Activated B cell treated with CpG ODN at 0.5 μM for 24 hours (primary cell): ENCODE results near the gene TRIM66. TPM values are rescaled to one million over a fixed set of nuclear protein-coding genes. Genes with fewer than 3 reads are reported as not detected.

Source experiments
- ATAC-seq: fragments of 200-7000 bp; cut with Tn5 transposase; one replicate; pipeline ENCODE4 v1.10.0; 2021; ENCODE audit warnings: low read depth, mild to moderate bottlenecking, moderate library complexity
- CTCF ChIA-PET: fragments of 350-600 bp; sonication (Branson Sonifier 250); formaldehyde crosslinking; loops from one replicate; lab custom pipeline; 2021; ENCODE audit warnings: antibody characterized with exemption; lab: Charles Lee
- POLR2A ChIA-PET: fragments of 350-600 bp; sonication (Branson Sonifier 250); formaldehyde crosslinking; loops from one replicate; lab custom pipeline; 2021; ENCODE audit warnings: antibody characterized with exemption; lab: Charles Lee
- DNase-seq: peaks from one replicate; pipeline ENCODE4 v3.0.0; 2022
- H3K27ac Mint-ChIP-seq: one replicate; pipeline ENCODE4 v1.8.0; 2020; ENCODE audit warnings: mixed read lengths
- H3K27me3 Mint-ChIP-seq: one replicate; pipeline ENCODE4 v1.8.0; 2021; ENCODE audit warnings: mixed read lengths
- H3K36me3 Mint-ChIP-seq: one replicate; pipeline ENCODE4 v1.8.0; 2021; ENCODE audit warnings: low read depth, mixed read lengths
- H3K4me1 Mint-ChIP-seq: one replicate; pipeline ENCODE4 v1.8.0; 2021; ENCODE audit warnings: mixed read lengths
- H3K4me3 Mint-ChIP-seq: one replicate; pipeline ENCODE4 v1.8.0; 2020; ENCODE audit warnings: mild to moderate bottlenecking, mixed read lengths
- H3K9me3 Mint-ChIP-seq: one replicate; pipeline ENCODE4 v1.8.0; 2020; ENCODE audit warnings: mixed read lengths
- intact Hi-C: fragments of 100-400 bp; cut with micrococcal nuclease; formaldehyde crosslinking; loops from one replicate; pipeline ENCODE4 v1.15.1; 2024
- total RNA-seq: library from RNA; stranded (reverse); gene quantifications from 2 replicates; pipeline ENCODE4 v1.2.3, GENCODE V29; 2022
- TF ChIP-seq, protein P1 (sequence below): fragments of 200-600 bp; IDR thresholded peaks from one replicate; pipeline ENCODE4 v1.8.0; 2022; ENCODE audit warnings: antibody characterized with exemption, mild to moderate bottlenecking

TRIM66 gene
- total RNA-seq, 1 donor from 2014 or later: 12.4 TPM

DNA sequence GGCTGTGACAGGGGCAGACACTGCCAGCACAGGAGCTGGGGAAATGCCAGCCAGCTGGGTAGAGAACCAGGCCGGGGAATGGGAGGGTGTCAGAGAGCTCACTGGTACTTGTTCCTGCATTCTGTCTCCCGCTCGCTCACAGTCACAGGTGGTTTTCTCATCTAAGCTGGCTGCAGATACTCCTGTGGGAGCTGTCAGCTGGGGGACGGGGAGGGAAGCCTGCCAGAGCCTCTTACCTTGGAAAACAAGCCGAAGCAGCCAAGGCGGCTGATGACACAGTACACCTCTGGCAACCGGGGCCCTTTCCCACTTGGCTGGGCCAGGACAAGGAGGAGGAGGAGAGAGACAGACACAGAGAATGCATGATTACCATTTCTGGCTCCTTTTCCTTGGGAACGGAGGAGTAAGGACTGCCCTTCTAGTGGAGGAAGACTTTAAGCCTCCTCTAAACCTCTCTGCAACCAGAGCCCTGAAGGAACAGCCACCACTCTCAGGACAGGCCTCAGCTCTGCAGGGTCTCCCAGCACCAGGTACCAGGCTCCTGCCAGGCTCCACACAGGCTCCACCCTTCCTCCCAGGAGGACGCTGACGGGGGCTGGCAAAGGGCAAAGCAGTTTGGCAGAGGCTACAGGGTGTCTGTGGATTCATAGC is 25.2 kb upstream of the TRIM66 start:
- no peak overlapping the region for H3K27ac Mint-ChIP-seq
- intact Hi-C loops: no loop called here
- CTCF ChIA-PET: no interaction called here

DNA sequence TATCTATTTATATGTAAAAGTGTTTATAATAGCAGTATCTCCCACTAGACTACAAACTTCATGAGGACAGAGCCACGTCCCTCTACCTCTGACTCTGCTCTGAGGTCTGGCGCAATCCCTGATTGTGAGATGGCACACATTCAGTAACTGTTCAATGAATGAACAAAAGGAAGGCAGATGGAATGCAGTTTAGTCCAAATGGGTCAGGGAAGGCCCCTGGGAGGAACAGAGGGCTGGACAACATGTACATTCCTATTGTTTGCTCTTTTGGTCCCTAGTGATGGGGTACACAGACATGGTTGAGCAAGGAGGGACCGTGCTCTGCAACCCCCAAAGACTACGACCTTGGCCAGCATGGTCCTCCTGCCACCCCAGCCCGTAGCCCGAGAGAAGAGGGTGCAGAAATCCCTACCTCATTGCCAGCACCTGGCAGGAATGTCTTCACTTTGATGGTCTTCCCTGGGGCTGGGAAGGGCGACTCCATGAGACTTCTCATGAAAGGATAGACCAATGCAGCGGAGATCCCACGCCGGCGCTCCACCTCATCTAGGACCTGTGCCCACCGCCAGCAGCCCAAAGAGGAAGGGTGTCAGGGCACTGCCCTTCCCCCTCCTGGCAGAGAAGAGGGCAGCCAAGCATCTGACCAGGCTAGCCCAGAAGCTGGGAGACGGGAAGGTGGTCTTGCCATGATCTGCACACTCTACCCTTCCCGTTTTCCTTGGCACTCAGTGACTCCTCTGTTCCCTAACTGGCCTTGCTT is 24.4 kb upstream of the TRIM66 start:
- Mint-ChIP-seq H3K36me3 (no peaks in the 10 kb centered on the region), H3K27ac (no peak overlapping the region), H3K4me1 (no peaks in the 10 kb centered on the region), H3K27me3 (no peaks in the 10 kb centered on the region), H3K4me3 (no peak overlapping the region), H3K9me3 (no peaks in the 10 kb centered on the region)
- TF ChIP-seq, protein P1, sequence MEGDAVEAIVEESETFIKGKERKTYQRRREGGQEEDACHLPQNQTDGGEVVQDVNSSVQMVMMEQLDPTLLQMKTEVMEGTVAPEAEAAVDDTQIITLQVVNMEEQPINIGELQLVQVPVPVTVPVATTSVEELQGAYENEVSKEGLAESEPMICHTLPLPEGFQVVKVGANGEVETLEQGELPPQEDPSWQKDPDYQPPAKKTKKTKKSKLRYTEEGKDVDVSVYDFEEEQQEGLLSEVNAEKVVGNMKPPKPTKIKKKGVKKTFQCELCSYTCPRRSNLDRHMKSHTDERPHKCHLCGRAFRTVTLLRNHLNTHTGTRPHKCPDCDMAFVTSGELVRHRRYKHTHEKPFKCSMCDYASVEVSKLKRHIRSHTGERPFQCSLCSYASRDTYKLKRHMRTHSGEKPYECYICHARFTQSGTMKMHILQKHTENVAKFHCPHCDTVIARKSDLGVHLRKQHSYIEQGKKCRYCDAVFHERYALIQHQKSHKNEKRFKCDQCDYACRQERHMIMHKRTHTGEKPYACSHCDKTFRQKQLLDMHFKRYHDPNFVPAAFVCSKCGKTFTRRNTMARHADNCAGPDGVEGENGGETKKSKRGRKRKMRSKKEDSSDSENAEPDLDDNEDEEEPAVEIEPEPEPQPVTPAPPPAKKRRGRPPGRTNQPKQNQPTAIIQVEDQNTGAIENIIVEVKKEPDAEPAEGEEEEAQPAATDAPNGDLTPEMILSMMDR: no peak
- intact Hi-C loops: no loop called here
- no peak for DNase-seq
- POLR2A ChIA-PET: no interaction called here
- CTCF ChIA-PET: no interaction called here
- no peak for ATAC-seq

More for the DNA sequence above, 25.2 kb upstream of the TRIM66 start:
- Mint-ChIP-seq H3K36me3 (no peaks in the 10 kb centered on the region), H3K4me1 (no peaks in the 10 kb centered on the region), H3K9me3 (no peaks in the 10 kb centered on the region), H3K4me3 (no peak overlapping the region), H3K27me3 (no peaks in the 10 kb centered on the region)
- TF ChIP-seq, protein P1: no peak
- POLR2A ChIA-PET: interaction anchor here (0.6 kb wide), 1 partner anchor 27 kb away, joined by 5 read pairs; no protein-coding TSS in a partner anchor
- no peak for ATAC-seq
- no peak for DNase-seq

DNA sequence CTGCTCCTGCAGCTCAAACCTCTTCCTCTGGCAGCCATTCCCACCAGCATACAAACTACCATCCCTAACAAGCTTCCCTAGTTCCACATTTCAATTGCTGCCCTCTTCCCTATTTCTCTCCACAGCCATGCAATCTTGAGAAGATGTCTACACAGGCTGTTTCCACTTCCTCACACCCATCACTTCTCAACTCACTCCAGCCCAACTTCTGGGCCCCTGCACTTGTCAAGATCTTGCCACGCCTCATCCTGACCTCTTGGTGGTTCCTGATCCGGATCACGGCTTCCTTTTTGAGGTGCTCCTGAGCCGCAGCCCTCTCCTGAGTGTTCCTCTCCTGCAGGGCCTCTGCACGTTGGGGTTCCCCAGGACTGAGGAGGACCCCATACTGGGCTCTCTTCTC is 22.7 kb upstream of the TRIM66 start:
- DNase-seq: no peak
- Mint-ChIP-seq H3K4me1 (peaks cover under 1% of the 10 kb centered on the region), H3K27ac (no peak overlapping the region), H3K4me3 (no peak overlapping the region), H3K36me3 (no peaks in the 10 kb centered on the region), H3K9me3 (no peaks in the 10 kb centered on the region), H3K27me3 (no peaks in the 10 kb centered on the region)
- ChIA-PET CTCF (no interaction called here), POLR2A (no interaction called here)
- ATAC-seq: no peak
- TF ChIP-seq, protein P1: no peak
- intact Hi-C loops: no loop called here

DNA sequence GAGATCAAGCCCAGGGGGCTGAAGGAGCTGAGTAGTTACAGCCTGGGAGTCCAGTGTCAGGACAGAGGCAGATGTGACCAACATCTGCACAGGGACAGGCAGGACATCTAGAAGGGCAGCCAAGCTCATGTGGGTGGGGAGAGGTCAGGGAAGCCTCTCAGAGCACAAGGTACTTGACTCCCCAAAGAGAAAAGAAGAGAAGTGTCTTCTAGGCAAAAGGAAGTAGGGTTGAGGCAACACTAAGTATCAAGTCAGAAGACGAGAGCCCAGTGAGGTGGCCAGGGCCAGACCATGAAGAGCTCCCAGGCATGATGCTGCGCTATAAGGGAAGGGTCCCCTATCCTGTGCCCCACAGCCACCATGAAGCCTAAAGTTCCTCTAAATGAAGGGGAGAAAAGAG is 21.7 kb upstream of the TRIM66 start:
- TF ChIP-seq, protein P1: no peak
- ATAC-seq (no peak), DNase-seq (no peak)
- Mint-ChIP-seq H3K27me3 (no peaks in the 10 kb centered on the region), H3K27ac (no peak overlapping the region), H3K36me3 (no peaks in the 10 kb centered on the region), H3K4me3 (no peak overlapping the region), H3K9me3 (no peaks in the 10 kb centered on the region), H3K4me1 (peaks cover 9% of the 10 kb centered on the region)
- ChIA-PET POLR2A (no interaction called here), CTCF (interaction anchor here (0.5 kb wide), 1 partner anchor 451 kb away, joined by 3 read pairs; no protein-coding TSS in a partner anchor)
- intact Hi-C loops: no loop called here

DNA sequence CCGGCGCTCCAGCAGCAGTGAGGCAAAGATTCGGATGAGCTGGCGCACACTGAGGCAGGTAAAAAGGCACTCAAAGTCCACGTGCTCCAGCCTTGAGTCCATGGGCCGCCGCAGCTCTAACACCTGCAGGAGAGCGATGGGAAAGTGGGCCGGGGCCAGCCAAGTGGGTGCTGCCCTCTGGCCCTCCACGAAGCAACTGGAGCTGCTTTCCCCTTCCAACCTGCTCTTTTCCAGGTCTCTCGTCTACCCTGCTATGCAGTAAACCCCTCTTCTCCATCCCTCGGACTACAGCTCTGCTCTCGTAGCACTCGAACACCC is 20.1 kb upstream of the TRIM66 start:
- intact Hi-C loops: no loop called here
- Mint-ChIP-seq H3K9me3 (no peaks in the 10 kb centered on the region), H3K27ac (no peak overlapping the region), H3K4me3 (no peak overlapping the region), H3K36me3 (no peaks in the 10 kb centered on the region), H3K27me3 (no peaks in the 10 kb centered on the region), H3K4me1 (peaks cover 9% of the 10 kb centered on the region)
- TF ChIP-seq, protein P1: no peak
- ChIA-PET CTCF (no interaction called here), POLR2A (interaction anchor here (1.0 kb wide), 1 partner anchor 14 kb away, joined by 4 read pairs; no protein-coding TSS in a partner anchor)
- no peak for DNase-seq
- ATAC-seq: no peak
